HG03342 (cell line): ENCODE data around the gene SLX9.
"Not testable (repeated sequence)": the region's sequence is repeated elsewhere in the genome, so short reads cannot be mapped to it uniquely, and the experiment has no call there.

Source experiments
- ATAC-seq: cut with Tn5 transposase; IDR thresholded peaks from one replicate; pipeline ENCODE4 v1.9.1; 2021; ENCODE audit warnings: mild to moderate bottlenecking, moderate library complexity; ENCODE audit not compliant: unreplicated experiment

Gene SLX9

GRCh38 chr21:44975720-44976555, 36.1 kb downstream of the SLX9 start:
- ATAC-seq: no peak

GRCh38 chr21:44976556-44977393, 36.9 kb downstream of the SLX9 start:
- not testable (repeated sequence) for ATAC-seq

GRCh38 chr21:44977616-44978340, 37.9 kb downstream of the SLX9 start:
- ATAC-seq: no peak

GRCh38 chr21:44979687-44980561, 40.1 kb downstream of the SLX9 start:
- no peak for ATAC-seq

- no peak for ATAC-seq
Observed at GRCh38 chr21:44980562-44981489, 41.0 kb downstream of the SLX9 start.

GRCh38 chr21:44982558-44983250, 42.9 kb downstream of the SLX9 start:
- no peak for ATAC-seq

- ATAC-seq: no peak
Observed at GRCh38 chr21:44983421-44984206, 43.8 kb downstream of the SLX9 start.

GRCh38 chr21:44984428-44984791, 44.6 kb downstream of the SLX9 start:
- no peak for ATAC-seq

- ATAC-seq: no peak
Observed at GRCh38 chr21:44984792-44985440, 45.1 kb downstream of the SLX9 start.

- ATAC-seq: no peak
Observed at GRCh38 chr21:44985441-44986401, 45.9 kb downstream of the SLX9 start.

- no peak for ATAC-seq
Observed at GRCh38 chr21:44986471-44987291, 46.9 kb downstream of the SLX9 start.

GRCh38 chr21:44987301-44987885, 47.6 kb downstream of the SLX9 start:
- no peak for ATAC-seq

- ATAC-seq: no peak
Observed at GRCh38 chr21:44987886-44988606, 48.2 kb downstream of the SLX9 start.
